Measurements from ENCODE around the gene FOXP4. TPM values are rescaled to one million over a fixed set of nuclear protein-coding genes. Genes with fewer than 3 reads are reported as not detected.
A peak's percentile ranks its signal among the peaks of the same experiment; 100 is the strongest.

Gene FOXP4
- total RNA-seq, 1 experiment from 2014 or later: 32.3 TPM

DNA sequence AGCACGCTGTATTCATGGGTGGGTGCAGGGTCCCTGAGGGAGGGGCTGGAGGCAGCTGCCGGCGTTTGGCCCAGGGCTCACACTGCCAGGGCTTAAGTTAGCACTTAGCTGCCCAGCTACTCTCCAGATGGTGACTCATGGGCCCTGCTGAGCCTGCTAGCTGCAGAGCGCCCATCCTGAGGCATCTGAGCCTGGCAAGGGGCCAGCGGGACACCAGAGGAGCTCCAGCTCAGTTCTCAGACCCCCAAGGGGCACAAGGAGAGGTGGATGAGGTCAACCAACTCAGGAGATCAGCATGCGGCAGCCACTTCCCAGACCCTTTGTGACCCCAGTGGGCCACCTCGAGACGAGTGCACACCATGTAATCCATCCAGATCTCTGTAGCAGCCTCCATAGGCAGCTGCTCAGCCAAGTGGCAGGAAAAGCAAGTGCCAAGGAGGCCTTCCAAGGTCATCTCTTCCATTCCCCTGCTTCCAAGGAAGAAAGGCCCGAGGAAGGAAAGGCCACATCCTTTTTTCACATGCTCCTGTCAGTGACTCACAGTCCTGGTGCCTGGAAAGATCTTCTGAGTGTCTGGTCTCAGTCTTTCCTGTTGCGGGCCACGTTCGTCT is 35.3 kb downstream of the FOXP4 start:
- Histone ChIP-seq H3K4me2 (ENCODE audit: low read length) (peak overlapping the region; percentile 63), H3K27me3 (ENCODE audit: insufficient read depth, low read length) (no peaks in the 10 kb centered on the region), H4K20me1 (ENCODE audit: insufficient read depth) (no peaks in the 10 kb centered on the region), H3K27ac (ENCODE audit: low read depth, low read length) (peak overlapping the region; percentile 67), H2AFZ (ENCODE audit: low read depth, low read length, poor library complexity, severe bottlenecking) (no peak overlapping the region), H3K9me2 (ENCODE audit: insufficient read depth) (no peaks in the 10 kb centered on the region), H3K9ac (ENCODE audit: low read length) (peak overlapping the region; percentile 8; the same call in 1 of the 2 replicates), H3K36me3 (ENCODE audit: control insufficient read depth in 1 of 2, insufficient read depth in 2 of 2, low read length in 2 of 2) (peaks cover 0 to 4% of the 10 kb centered on the region in 2 experiments; a peak in 1 of 4 replicates), H3K4me1 (ENCODE audit: control insufficient read depth in 1 of 2, insufficient read depth in 2 of 2, low read length in 2 of 2) (peaks cover 46 to 53% of the 10 kb centered on the region in 2 experiments), H3K79me2 (ENCODE audit: insufficient read depth, low read length) (no peaks in the 10 kb centered on the region), H3K4me3 (replicated peaks in 1 of 2; ENCODE audit: low read depth in 1 of 2, low read length in 2 of 2) (no peak overlapping the region), H3K9me3 (ENCODE audit: control insufficient read depth in 1 of 2, insufficient read depth in 1 of 2, low read depth in 1 of 2, low read length in 2 of 2) (no peaks in the 10 kb centered on the region)
- ChIA-PET CTCF (interaction anchor here (1.8 to 3.3 kb wide), 2 partner anchors 10 to 21 kb away, joined by 6 to 14 read pairs; no protein-coding TSS in a partner anchor), RAD21 (ENCODE audit: low non-redundant PET in 1 of 2, low total read pairs in 2 of 2, uncharacterized antibody in 2 of 2, unreplicated experiment in 2 of 2) (interaction anchor here (0.5 to 1.1 kb wide), 2 partner anchors 21 to 101 kb away, joined by 3 to 4 read pairs; no protein-coding TSS in a partner anchor), POLR2A (no interaction called here)
- BruUV-seq (replicated peaks): no TSS peak
- peak; percentile 67 for ATAC-seq
- DNase-seq (ENCODE audit: low read depth, low spot score): peak; percentile 33
- intact Hi-C loops (cut with micrococcal nuclease): no loop called here
- TF ChIP-seq POLR2AphosphoS5 (IDR thresholded peaks at IDR 0.05; ENCODE audit: low read depth, low read length) (peak; percentile 29; the same call in 1 of the 2 replicates), CEBPB (IDR thresholded peaks at IDR 0.05; ENCODE audit: low read depth) (no peak), SIN3A (IDR thresholded peaks at IDR 0.05; ENCODE audit: low read depth) (no peak), JUND (IDR thresholded peaks at IDR 0.05) (peak; percentile 51; the same call in 1 of the 2 replicates), ZFX (IDR thresholded peaks at IDR 0.05) (no peak), TCF7L2 (IDR thresholded peaks at IDR 0.05; ENCODE audit: borderline replicate concordance, extremely low read depth, insufficient read depth, insufficient read length) (peak; percentile 91), FOSL1 (IDR thresholded peaks at IDR 0.05; ENCODE audit: low read depth) (peak; percentile 31), MAX (IDR thresholded peaks at IDR 0.05) (no peak), CBX3 (IDR thresholded peaks at IDR 0.05; ENCODE audit: low read depth) (no peak)

DNA sequence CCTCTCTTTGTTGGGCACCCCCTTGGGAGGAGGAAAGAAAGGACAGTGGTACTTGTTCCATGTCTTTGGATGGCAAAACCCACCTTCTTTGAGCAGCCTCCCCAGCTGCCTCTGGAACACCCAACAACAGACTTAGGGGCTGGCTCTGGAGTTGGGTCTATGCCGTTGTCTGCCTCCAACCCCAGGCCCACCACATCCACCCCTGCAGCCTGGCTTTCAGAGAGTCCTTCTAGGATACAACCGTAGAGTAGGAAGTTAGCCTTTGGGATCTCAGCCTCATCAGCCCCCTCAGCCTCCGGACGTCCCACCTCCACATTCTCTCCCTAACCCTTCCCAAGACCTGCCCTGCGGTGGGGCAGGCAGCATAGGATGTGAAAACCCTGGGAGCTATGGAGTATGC is 36.4 kb downstream of the FOXP4 start:
- H3K9ac ChIP-seq (ENCODE audit: low read length): no peak overlapping the region
- no peak overlapping the region for H2AFZ ChIP-seq (ENCODE audit: low read depth, low read length, poor library complexity, severe bottlenecking)
- CTCF ChIA-PET: interaction anchor here (3.3 kb wide), 1 partner anchor 9 kb away, joined by 14 read pairs; no protein-coding TSS in a partner anchor
- H3K27me3 ChIP-seq (ENCODE audit: insufficient read depth, low read length): no peaks in the 10 kb centered on the region
- H3K9me3 ChIP-seq (ENCODE audit: control insufficient read depth in 1 of 2, insufficient read depth in 1 of 2, low read depth in 1 of 2, low read length in 2 of 2): no peaks in the 10 kb centered on the region
- H3K4me1 ChIP-seq (ENCODE audit: control insufficient read depth in 1 of 2, insufficient read depth in 2 of 2, low read length in 2 of 2): peaks cover 38 to 44% of the 10 kb centered on the region in 2 experiments
- DNase-seq (ENCODE audit: low read depth, low spot score): no peak
- H3K4me3 ChIP-seq (replicated peaks in 1 of 2; ENCODE audit: low read depth in 1 of 2, low read length in 2 of 2): no peak overlapping the region
- POLR2A ChIA-PET: no interaction called here
- RAD21 ChIA-PET (ENCODE audit: low non-redundant PET in 1 of 2, low total read pairs in 2 of 2, uncharacterized antibody in 2 of 2, unreplicated experiment in 2 of 2): no interaction called here
- H3K4me2 ChIP-seq (ENCODE audit: low read length): no peak overlapping the region
- H4K20me1 ChIP-seq (ENCODE audit: insufficient read depth): no peaks in the 10 kb centered on the region
- peaks cover 0 to 4% of the 10 kb centered on the region in 2 experiments; a peak in 1 of 4 replicates for H3K36me3 ChIP-seq (ENCODE audit: control insufficient read depth in 1 of 2, insufficient read depth in 2 of 2, low read length in 2 of 2)
- H3K9me2 ChIP-seq (ENCODE audit: insufficient read depth): no peaks in the 10 kb centered on the region
- no peak for ATAC-seq
- H3K79me2 ChIP-seq (ENCODE audit: insufficient read depth, low read length): no peaks in the 10 kb centered on the region
- no peak overlapping the region for H3K27ac ChIP-seq (ENCODE audit: low read depth, low read length)
- intact Hi-C loops (cut with micrococcal nuclease): no loop called here
- BruUV-seq (replicated peaks): no TSS peak
- TF ChIP-seq POLR2AphosphoS5 (IDR thresholded peaks at IDR 0.05; ENCODE audit: low read depth, low read length) (no peak), EGR1 (IDR thresholded peaks at IDR 0.05; ENCODE audit: low read depth) (no peak), CBX3 (IDR thresholded peaks at IDR 0.05; ENCODE audit: low read depth) (no peak), EZH2phosphoT487 (IDR thresholded peaks at IDR 0.05; ENCODE audit: borderline replicate concordance) (no peak), SIN3A (IDR thresholded peaks at IDR 0.05; ENCODE audit: low read depth) (no peak), TCF7L2 (IDR thresholded peaks at IDR 0.05; ENCODE audit: borderline replicate concordance, extremely low read depth, insufficient read depth, insufficient read length) (no peak), SRF (IDR thresholded peaks at IDR 0.05; ENCODE audit: low read depth) (no peak), ZNF274 (IDR thresholded peaks at IDR 0.05; ENCODE audit: low read depth, low read length) (no peak), CEBPB (IDR thresholded peaks at IDR 0.05; ENCODE audit: low read depth) (no peak), SP1 (IDR thresholded peaks at IDR 0.05; ENCODE audit: low read depth) (no peak), FOSL1 (IDR thresholded peaks at IDR 0.05; ENCODE audit: low read depth) (no peak), YY1 (IDR thresholded peaks at IDR 0.05; ENCODE audit: extremely low read depth, insufficient replicate concordance, low read depth, low read length) (no peak), RAD21 (IDR thresholded peaks at IDR 0.05; ENCODE audit: low read depth) (no peak), POLR2A (IDR thresholded peaks at IDR 0.05; ENCODE audit: borderline replicate concordance, extremely low read depth, insufficient read depth, insufficient read length) (no peak)
- TF ChIP-seq, protein P1, sequence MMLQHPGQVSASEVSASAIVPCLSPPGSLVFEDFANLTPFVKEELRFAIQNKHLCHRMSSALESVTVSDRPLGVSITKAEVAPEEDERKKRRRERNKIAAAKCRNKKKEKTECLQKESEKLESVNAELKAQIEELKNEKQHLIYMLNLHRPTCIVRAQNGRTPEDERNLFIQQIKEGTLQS (IDR thresholded peaks at IDR 0.05): no peak

Measured in HCT116 (cell line).